Liver (tissue), 9 donors: ENCODE measurements around the gene VAMP7. TPM values are rescaled to one million over a fixed set of nuclear protein-coding genes. Genes with fewer than 3 reads are reported as not detected.
"Not testable (repeated sequence)": the region's sequence is repeated elsewhere in the genome, so short reads cannot be mapped to it uniquely, and the experiment has no call there.

Experiments
- DNase-seq: peaks from one replicate; pipeline ENCODE4 v3.0.0-alpha.2; 2017; ENCODE audit warnings: low spot score
- H3K27ac ChIP-seq, 2 donors: one replicate each; pipeline ENCODE4 v1.7.0; 2013; ENCODE audit warnings: inconsistent platforms in 2 of 2, low read length in 2 of 2, control low read depth in 1 of 2, low read depth in 1 of 2, mild to moderate bottlenecking in 1 of 2
- H3K27me3 ChIP-seq, 4 donors: one replicate each; pipeline versions ENCODE4 v1.6.1 to v1.7.0; 2013; ENCODE audit warnings: low read length in 3 of 4, inconsistent platforms in 1 of 4, mild to moderate bottlenecking in 1 of 4, moderate library complexity in 1 of 4; ENCODE audit not compliant: control insufficient read depth in 4 of 4, insufficient read depth in 4 of 4
- H3K36me3 ChIP-seq, 4 donors: one replicate each; pipeline versions ENCODE4 v1.6.1 to v1.7.0; 2013; ENCODE audit warnings: low read length in 3 of 4, mild to moderate bottlenecking in 3 of 4, low read depth in 1 of 4, moderate library complexity in 1 of 4; ENCODE audit not compliant: control insufficient read depth in 4 of 4, insufficient read depth in 3 of 4
- H3K4me1 ChIP-seq, 4 donors: one replicate each; pipeline versions ENCODE4 v1.6.1 to v1.7.0; 2013; ENCODE audit warnings: low read length in 3 of 4, mild to moderate bottlenecking in 3 of 4, moderate library complexity in 1 of 4; ENCODE audit not compliant: control insufficient read depth in 4 of 4, insufficient read depth in 4 of 4
- H3K4me3 ChIP-seq, 3 donors: one replicate each; pipeline versions ENCODE4 v1.6.1 to v1.7.0; 2013; ENCODE audit warnings: low read length in 3 of 3, control low read depth in 1 of 3, low read depth in 1 of 3, mild to moderate bottlenecking in 1 of 3
- H3K9ac ChIP-seq, 2 donors: one replicate each; pipeline ENCODE4 v1.7.0; 2013; ENCODE audit warnings: low read length in 2 of 2, mild to moderate bottlenecking in 2 of 2, moderate library complexity in 2 of 2, control low read depth in 1 of 2, low read depth in 1 of 2
- H3K9me3 ChIP-seq, 4 donors: one replicate each; pipeline versions ENCODE4 v1.6.1 to v1.7.0; 2013; ENCODE audit warnings: low read length in 3 of 4; ENCODE audit not compliant: control insufficient read depth in 4 of 4
- EGR1 ChIP-seq, 2 donors: IDR thresholded peaks; 2 replicates each; pipeline ENCODE4 v1.6.1; 2016 to 2018; ENCODE audit warnings: antibody characterized with exemption in 2 of 2, low read depth in 2 of 2
- FOXA1 ChIP-seq: IDR thresholded peaks from 2 replicates; pipeline ENCODE4 v1.6.1; 2016; ENCODE audit warnings: antibody characterized with exemption
- FOXA2 ChIP-seq: IDR thresholded peaks from 2 replicates; pipeline ENCODE4 v1.6.1; 2016; ENCODE audit warnings: antibody characterized with exemption
- GABPA ChIP-seq, 2 donors: IDR thresholded peaks in 1 of 2; conservative IDR thresholded peaks in 1 of 2; 2 replicates each; pipeline ENCODE4 v1.6.1; 2016; ENCODE audit warnings: antibody characterized with exemption in 2 of 2, mild to moderate bottlenecking in 1 of 2, moderate library complexity in 1 of 2
- HNF4A ChIP-seq, 2 donors: conservative IDR thresholded peaks; 2 replicates each; pipeline ENCODE4 v1.6.1; 2016; ENCODE audit warnings: antibody characterized with exemption in 2 of 2, mild to moderate bottlenecking in 2 of 2
- HNF4G ChIP-seq: IDR thresholded peaks from 2 replicates; pipeline ENCODE4 v1.6.1; 2016; ENCODE audit warnings: antibody characterized with exemption
- JUND ChIP-seq, 2 donors: IDR thresholded peaks; 2 replicates each; pipeline ENCODE4 v1.6.1; 2016; ENCODE audit warnings: antibody characterized with exemption in 2 of 2
- NR2F2 ChIP-seq: IDR thresholded peaks from 2 replicates; pipeline ENCODE4 v1.6.1; 2016; ENCODE audit warnings: antibody characterized with exemption
- RAD21 ChIP-seq, 2 donors: IDR thresholded peaks; 2 replicates each; pipeline ENCODE4 v1.6.1; 2016; ENCODE audit warnings: antibody characterized with exemption in 2 of 2, mild to moderate bottlenecking in 2 of 2
- RXRA ChIP-seq, 2 donors: IDR thresholded peaks; 2 replicates each; pipeline ENCODE4 v1.6.1; 2017 to 2018; ENCODE audit warnings: antibody characterized with exemption in 2 of 2, mild to moderate bottlenecking in 1 of 2
- SP1 ChIP-seq: IDR thresholded peaks from 2 replicates; pipeline ENCODE4 v1.6.1; 2018; ENCODE audit warnings: antibody characterized with exemption, mild to moderate bottlenecking
- TAF1 ChIP-seq: conservative IDR thresholded peaks from 2 replicates; pipeline ENCODE4 v1.6.1; 2016; ENCODE audit warnings: antibody characterized with exemption, mild to moderate bottlenecking
- YY1 ChIP-seq: IDR thresholded peaks from 2 replicates; pipeline ENCODE4 v1.6.1; 2016; ENCODE audit warnings: antibody characterized with exemption, mild to moderate bottlenecking
- WGBS: extraction: QIAGEN DNeasy Blood & Tissue Kit; methylation state at CpG from one replicate; pipeline ENCODE4 v1.1.7; 2013; 5-methylcytosine and 5-hydroxymethylcytosine counted together
- polyA plus RNA-seq, 2 donors: library from polyadenylated mRNA; stranded (reverse) in 1 of 2; unstranded in 1 of 2; fragments of 200-250 nt in 1 of 2; fragments of >200 nt in 1 of 2; fragmentation: Nextera tagmentation in 1 of 2; extraction: Ambion mirVana in 1 of 2; gene quantifications; one replicate each; pipeline versions ENCODE4 v1.2.1 to v1.2.3, GENCODE V29; 2013 to 2015
- total RNA-seq, 2 donors: library from RNA; depleted of rRNA; stranded (reverse); fragments of >200 nt; gene quantifications; one replicate each; pipeline ENCODE4 v1.2.3, GENCODE V29; 2014
- TF ChIP-seq, protein P1 (sequence below): IDR thresholded peaks from 2 replicates; pipeline ENCODE4 v1.6.1; 2016; ENCODE audit warnings: antibody characterized with exemption
- TF ChIP-seq, protein P2 (sequence below): IDR thresholded peaks from 2 replicates; pipeline ENCODE4 v1.6.1; 2016; ENCODE audit warnings: antibody characterized with exemption, mild to moderate bottlenecking
- TF ChIP-seq, protein P3 (sequence below): fragments of 150-350 bp; IDR thresholded peaks from 2 replicates; pipeline ENCODE4 v1.5.1; 2017; ENCODE audit warnings: improper control_type of control experiment, low read depth, low read length; ENCODE audit not compliant: missing input control
- TF ChIP-seq, protein P4 (sequence below): IDR thresholded peaks from 2 replicates; pipeline ENCODE4 v1.6.1; 2016; ENCODE audit warnings: antibody characterized with exemption
- TF ChIP-seq, protein P5 (sequence below): IDR thresholded peaks from 2 replicates; pipeline ENCODE4 v1.6.1; 2016; ENCODE audit warnings: antibody characterized with exemption
- donor health status: healthy.
- donor health status: healthy.
- donor health status: healthy.
- donor health status: healthy.
- donor health status: healthy.

The VAMP7 gene
- total and polyA plus RNA-seq, 4 donors = 18.3 to 28.8 (median 22.9) TPM

DNA sequence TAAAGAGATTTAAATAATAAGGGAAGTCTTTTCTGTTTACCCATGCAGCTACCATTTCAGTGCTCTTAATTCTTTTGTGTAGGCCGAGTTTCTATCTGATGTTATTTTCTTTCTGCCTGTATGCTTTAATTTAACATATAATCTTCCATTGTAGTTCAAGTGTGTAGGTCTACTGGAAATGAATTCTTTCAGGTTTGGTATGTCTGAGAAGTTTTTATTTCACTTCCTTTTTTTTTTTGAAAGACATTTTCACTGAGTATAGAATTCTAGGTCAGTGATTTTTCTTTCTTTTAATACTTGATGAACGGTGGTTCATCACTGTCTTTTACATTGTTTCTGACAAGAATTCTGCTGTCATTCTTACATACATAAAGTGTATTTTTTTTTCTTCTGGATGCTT, 42.1 kb downstream of the VAMP7 start:
- Histone ChIP-seq H3K4me1 (no peaks in the 10 kb centered on the region), H3K27ac (no peak overlapping the region), H3K9ac (no peak overlapping the region), H3K4me3 (no peak overlapping the region), H3K36me3 (peaks cover 0 to 8% (median 4%) of the 10 kb centered on the region in 4 donors), H3K27me3 (no peaks in the 10 kb centered on the region), H3K9me3 (peaks cover 0 to 4% (median 0%) of the 10 kb centered on the region in 4 donors)
- DNase-seq = no peak
- WGBS = 79% methylated on average over 2 of the region's 2 CpGs
- TF ChIP-seq, protein P1, sequence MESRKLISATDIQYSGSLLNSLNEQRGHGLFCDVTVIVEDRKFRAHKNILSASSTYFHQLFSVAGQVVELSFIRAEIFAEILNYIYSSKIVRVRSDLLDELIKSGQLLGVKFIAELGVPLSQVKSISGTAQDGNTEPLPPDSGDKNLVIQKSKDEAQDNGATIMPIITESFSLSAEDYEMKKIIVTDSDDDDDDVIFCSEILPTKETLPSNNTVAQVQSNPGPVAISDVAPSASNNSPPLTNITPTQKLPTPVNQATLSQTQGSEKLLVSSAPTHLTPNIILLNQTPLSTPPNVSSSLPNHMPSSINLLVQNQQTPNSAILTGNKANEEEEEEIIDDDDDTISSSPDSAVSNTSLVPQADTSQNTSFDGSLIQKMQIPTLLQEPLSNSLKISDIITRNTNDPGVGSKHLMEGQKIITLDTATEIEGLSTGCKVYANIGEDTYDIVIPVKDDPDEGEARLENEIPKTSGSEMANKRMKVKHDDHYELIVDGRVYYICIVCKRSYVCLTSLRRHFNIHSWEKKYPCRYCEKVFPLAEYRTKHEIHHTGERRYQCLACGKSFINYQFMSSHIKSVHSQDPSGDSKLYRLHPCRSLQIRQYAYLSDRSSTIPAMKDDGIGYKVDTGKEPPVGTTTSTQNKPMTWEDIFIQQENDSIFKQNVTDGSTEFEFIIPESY = no peak
- TF ChIP-seq FOXA1 (no peak), HNF4G (no peak), TAF1 (no peak), GABPA (IDR thresholded peaks at IDR 0.05 in 1 of 2, conservative IDR thresholded peaks at IDR 0.05 in 1 of 2) (no peak), YY1 (no peak), HNF4A (conservative IDR thresholded peaks at IDR 0.05) (no peak), SP1 (no peak), FOXA2 (no peak), RXRA (IDR thresholded peaks at IDR 0.05) (no peak), NR2F2 (no peak), JUND (IDR thresholded peaks at IDR 0.05) (no peak), RAD21 (IDR thresholded peaks at IDR 0.05) (no peak), EGR1 (IDR thresholded peaks at IDR 0.05; ENCODE audit: low read depth in 2 of 2) (no peak)
- TF ChIP-seq, protein P2, sequence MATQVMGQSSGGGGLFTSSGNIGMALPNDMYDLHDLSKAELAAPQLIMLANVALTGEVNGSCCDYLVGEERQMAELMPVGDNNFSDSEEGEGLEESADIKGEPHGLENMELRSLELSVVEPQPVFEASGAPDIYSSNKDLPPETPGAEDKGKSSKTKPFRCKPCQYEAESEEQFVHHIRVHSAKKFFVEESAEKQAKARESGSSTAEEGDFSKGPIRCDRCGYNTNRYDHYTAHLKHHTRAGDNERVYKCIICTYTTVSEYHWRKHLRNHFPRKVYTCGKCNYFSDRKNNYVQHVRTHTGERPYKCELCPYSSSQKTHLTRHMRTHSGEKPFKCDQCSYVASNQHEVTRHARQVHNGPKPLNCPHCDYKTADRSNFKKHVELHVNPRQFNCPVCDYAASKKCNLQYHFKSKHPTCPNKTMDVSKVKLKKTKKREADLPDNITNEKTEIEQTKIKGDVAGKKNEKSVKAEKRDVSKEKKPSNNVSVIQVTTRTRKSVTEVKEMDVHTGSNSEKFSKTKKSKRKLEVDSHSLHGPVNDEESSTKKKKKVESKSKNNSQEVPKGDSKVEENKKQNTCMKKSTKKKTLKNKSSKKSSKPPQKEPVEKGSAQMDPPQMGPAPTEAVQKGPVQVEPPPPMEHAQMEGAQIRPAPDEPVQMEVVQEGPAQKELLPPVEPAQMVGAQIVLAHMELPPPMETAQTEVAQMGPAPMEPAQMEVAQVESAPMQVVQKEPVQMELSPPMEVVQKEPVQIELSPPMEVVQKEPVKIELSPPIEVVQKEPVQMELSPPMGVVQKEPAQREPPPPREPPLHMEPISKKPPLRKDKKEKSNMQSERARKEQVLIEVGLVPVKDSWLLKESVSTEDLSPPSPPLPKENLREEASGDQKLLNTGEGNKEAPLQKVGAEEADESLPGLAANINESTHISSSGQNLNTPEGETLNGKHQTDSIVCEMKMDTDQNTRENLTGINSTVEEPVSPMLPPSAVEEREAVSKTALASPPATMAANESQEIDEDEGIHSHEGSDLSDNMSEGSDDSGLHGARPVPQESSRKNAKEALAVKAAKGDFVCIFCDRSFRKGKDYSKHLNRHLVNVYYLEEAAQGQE = no peak
- TF ChIP-seq, protein P3, sequence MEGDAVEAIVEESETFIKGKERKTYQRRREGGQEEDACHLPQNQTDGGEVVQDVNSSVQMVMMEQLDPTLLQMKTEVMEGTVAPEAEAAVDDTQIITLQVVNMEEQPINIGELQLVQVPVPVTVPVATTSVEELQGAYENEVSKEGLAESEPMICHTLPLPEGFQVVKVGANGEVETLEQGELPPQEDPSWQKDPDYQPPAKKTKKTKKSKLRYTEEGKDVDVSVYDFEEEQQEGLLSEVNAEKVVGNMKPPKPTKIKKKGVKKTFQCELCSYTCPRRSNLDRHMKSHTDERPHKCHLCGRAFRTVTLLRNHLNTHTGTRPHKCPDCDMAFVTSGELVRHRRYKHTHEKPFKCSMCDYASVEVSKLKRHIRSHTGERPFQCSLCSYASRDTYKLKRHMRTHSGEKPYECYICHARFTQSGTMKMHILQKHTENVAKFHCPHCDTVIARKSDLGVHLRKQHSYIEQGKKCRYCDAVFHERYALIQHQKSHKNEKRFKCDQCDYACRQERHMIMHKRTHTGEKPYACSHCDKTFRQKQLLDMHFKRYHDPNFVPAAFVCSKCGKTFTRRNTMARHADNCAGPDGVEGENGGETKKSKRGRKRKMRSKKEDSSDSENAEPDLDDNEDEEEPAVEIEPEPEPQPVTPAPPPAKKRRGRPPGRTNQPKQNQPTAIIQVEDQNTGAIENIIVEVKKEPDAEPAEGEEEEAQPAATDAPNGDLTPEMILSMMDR = no peak
- TF ChIP-seq, protein P4, sequence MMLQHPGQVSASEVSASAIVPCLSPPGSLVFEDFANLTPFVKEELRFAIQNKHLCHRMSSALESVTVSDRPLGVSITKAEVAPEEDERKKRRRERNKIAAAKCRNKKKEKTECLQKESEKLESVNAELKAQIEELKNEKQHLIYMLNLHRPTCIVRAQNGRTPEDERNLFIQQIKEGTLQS = no peak
- TF ChIP-seq, protein P5, sequence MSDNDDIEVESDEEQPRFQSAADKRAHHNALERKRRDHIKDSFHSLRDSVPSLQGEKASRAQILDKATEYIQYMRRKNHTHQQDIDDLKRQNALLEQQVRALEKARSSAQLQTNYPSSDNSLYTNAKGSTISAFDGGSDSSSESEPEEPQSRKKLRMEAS = no peak

DNA sequence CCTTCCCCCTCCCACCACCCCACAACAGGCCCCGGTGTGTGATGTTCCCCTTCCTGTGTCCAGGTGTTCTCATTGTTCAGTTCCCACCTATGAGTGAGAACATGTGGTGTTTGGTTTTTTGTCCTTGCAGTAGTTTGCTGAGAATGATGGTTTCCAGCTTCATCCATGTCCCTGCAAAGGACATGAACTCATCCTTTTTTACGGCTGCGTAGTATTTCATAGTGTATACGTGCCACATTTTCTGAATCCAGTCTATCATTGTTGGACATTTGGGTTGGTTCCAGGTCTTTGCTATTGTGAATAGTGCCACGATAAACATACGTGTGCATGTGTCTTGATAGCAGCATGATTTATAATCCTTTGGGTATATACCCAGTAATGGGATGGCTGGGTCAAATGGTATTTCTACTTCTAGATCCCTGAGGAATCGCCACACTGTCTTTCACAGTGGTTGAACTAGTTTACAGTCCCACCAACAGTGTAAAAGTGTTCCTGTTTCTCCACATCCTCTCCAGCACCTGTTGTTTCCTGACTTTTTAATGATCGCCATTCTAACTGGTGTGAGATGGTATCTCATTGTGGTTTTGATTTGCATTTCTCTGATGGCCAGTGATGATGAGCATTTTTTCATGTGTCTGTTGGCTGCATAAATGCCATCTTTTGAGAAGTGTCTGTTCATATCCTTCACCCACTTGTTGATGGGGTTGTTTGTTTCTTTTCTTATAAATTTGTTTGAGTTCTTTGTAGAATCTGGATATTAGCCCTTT, 49.9 kb downstream of the VAMP7 start:
- H3K9me3 ChIP-seq, H3K4me3 ChIP-seq, H3K27me3 ChIP-seq, H3K36me3 ChIP-seq, H3K4me1 ChIP-seq, H3K9ac ChIP-seq, H3K27ac ChIP-seq, DNase-seq: not testable (repeated sequence)
- 85% methylated on average over 7 of the region's 8 CpGs for WGBS
